ENCODE results near the gene NIP7.
"Not testable (repeated sequence)": the region's sequence is repeated elsewhere in the genome, so short reads cannot be mapped to it uniquely, and the experiment has no call there.

NIP7 gene

GRCh38 chr16:69339289-69340094 lies at the start of gene NIP7, which contains the start of gene COG8:
TSS of gene NIP7 (plus strand) at chr16:69339772. CDS start at chr16:69339830, 58 bp downstream.
TSS of gene COG8 (minus strand) at chr16:69339564. CDS start at chr16:69339552, 12 bp downstream.
- DNase-seq = peak; percentile 91

- not testable (repeated sequence) for DNase-seq
These were observed 47.9 kb upstream of the NIP7 start for GRCh38 chr16:69291657-69292056.

GRCh38 chr16:69293401-69293800 lies 46.2 kb upstream of the NIP7 start:
- DNase-seq = no peak

- DNase-seq = no peak
These were observed 45.5 kb upstream of the NIP7 start for GRCh38 chr16:69294051-69294450.

- DNase-seq = not testable (repeated sequence)
These were observed 42.8 kb upstream of the NIP7 start for GRCh38 chr16:69296771-69297170.

- DNase-seq = no peak
These were observed 41.3 kb upstream of the NIP7 start for GRCh38 chr16:69298261-69298660.

GRCh38 chr16:69301187-69301586 lies 38.4 kb upstream of the NIP7 start:
- DNase-seq = no peak

DNA sequence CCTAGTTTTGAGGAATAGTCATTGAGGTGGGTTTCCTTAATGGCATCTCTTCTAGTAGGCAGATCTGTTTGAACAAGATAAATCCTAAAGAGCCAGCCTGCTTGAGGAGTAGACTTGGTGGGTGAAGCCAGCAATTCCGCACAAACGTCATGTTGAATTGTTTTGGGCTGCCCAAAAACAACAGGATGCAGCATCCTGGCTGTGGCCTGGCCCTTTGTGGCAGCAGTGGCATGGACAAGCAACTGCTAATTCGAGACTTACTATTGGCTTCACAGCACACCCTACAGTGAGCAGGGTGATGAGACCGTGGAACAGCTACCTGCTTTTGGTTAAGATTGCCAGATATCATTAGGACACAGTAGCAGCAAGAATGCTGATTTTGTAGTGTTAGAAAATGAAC lies 37.7 kb upstream of the NIP7 start:
- DNase-seq = no peak

- no peak for DNase-seq
These were observed 37.3 kb upstream of the NIP7 start for GRCh38 chr16:69302301-69302700.

DNA sequence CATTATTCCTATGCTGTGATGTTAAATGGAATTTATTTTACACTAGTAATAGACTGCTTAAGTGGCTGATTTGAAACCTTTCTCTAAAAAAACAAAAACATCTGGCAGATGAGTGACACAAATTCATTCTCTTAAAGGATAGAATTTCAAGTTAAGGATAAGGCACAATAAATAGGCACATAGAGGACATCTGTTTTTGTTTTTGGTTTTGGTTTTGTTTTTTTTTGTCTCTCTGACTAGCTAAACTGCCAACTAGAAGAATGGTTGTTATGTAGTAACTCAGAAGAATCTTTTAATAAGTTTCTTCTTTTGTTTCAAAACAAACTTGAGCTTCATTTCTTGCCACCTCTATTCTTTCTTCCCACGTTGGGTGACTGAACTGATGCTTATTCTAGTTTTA lies 33.5 kb upstream of the NIP7 start:
- DNase-seq = no peak

GRCh38 chr16:69307091-69307490 lies 32.5 kb upstream of the NIP7 start:
- DNase-seq = no peak

DNA sequence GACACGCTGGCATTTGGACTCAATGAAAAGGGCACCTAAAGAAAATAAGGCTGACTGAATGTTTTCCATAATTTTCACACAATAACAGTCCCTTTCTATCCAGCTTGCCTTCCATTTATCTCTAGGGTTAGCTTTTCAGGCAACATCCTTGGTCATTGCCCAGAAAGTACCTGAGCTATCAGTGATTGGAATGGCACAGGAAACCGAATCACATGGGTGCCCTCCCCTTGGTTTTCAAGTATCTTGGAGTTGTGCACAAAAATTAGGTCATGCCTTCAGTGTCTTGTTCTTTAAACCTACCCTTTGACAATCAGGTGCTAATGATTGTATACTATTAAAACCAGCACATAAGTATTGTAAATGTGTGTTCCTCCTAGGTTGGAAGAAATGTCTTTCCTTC lies 31.7 kb upstream of the NIP7 start:
- no peak for DNase-seq

DNA sequence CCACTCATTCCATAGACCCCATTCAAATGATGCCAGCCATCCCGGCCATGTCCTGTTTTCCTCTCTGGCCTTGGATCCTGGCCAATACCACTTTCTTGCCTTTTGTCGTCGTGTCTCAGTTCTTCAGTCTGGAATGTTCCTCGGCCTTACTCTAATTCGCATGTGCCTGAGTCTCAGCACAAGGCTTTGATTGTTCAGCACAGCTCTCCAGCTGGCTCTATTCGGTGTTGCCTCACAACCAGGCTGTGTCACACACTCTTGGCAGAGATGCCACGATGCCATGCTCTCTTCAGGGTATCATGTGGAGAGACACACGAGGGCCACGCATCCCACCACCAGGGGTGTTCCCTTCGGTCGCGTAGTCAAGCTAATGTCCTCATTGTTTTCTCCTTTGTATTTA lies 30.3 kb upstream of the NIP7 start:
- DNase-seq = no peak

GRCh38 chr16:69310653-69311532 lies 28.7 kb upstream of the NIP7 start, which contains the start of gene VPS4A:
TSS of gene VPS4A (plus strand) at chr16:69311350. CDS start at chr16:69311512, 162 bp downstream.
- peak; percentile 98 for DNase-seq

- DNase-seq = peak; percentile 31
These were observed 27.8 kb upstream of the NIP7 start for GRCh38 chr16:69311533-69312387.

DNA sequence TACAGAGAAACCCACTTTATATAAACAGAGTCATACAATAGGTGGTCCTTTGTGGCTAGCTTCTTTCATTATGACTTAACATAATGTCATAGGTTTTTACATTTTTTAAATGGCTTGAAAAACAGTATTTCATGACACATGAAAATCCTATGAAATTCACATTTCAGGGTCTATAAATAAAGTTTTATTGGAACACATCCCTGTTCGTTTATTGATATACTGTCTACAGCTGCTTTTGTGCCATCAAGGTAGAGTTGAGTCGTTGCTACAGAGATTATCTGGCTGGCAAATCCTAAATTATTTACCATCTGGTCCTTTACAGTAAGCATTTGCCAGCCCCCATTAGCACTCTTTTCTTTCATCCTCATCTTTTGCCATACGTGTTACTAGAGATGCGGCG lies 26.1 kb upstream of the NIP7 start:
- no peak for DNase-seq

GRCh38 chr16:69314534-69314933 lies 25.0 kb upstream of the NIP7 start:
- no peak for DNase-seq

GRCh38 chr16:69315486-69316311 lies 23.9 kb upstream of the NIP7 start:
- DNase-seq = no peak

DNA sequence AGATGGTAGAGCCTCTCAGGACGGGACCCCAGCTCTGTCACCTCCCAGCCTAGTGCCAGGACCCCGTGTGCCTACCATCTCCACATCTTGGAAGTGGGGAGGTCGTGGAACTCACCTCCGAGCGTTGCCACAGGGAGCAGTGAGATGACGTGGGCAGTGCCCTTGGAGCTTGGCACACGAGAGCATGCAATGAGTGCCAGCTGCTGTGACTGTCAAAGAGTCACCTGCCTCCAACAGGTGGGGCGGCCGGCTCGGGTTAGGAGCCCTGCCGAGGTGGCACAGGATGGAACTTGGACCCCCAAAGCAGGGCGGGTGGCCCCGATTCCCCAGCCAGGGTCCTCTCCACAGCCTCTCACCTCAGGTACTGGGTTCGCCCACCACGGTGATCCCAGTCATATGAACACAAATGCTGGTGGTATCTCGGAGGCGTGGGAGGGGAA lies 23.0 kb upstream of the NIP7 start:
- no peak for DNase-seq

DNA sequence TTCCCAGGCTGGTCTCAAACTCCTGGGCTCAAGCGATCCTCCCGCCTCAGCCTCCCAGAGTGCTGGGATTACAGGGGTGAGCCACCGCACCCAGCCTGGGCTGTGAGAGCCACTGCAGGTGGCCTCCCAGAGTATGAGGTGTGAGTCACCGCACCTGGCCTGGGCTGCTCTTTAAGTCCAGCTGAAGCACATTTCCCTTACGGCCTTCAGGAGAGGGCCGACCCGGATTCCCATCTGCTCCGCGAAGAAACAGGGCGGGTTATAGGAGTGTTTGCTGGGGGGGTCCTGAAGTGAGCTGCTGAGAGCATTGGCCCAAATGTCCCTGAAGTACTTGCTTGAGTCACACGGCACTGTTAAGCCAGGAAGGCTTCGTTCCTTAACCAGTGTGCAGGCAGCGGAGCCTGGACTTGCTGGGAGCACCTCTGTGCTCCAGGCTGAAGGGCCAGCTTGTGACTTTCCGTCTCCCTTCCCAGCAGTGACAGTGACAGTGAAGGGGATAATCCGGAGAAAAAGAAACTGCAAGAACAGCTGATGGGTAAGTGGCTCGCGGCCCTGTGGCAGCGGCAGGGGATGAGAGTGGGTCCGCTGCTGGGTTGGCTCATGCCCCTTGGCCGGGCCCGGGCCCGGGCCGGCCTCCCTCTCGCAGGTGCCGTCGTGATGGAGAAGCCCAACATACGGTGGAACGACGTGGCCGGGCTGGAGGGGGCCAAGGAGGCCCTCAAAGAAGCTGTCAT lies 21.2 kb upstream of the NIP7 start:
- DNase-seq = no peak

DNA sequence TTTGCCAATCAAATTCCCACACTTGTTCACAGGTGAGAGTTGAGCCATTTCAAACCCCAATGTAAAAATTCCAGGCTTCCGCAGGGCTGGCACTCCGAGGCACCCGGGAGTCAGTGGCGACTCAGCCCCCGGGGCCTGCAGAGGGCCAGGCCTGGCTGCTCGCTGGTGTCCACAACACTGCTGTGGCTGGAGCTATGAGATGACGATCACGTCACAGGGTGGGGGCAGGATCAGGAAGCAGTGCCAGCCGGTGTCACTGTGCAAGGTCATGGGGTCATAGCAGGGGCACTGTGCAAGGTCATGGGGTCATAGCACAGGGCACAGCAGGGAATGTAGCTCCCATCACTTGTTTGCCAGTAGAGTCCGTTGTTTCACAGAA lies 20.7 kb upstream of the NIP7 start:
- no peak for DNase-seq

All from activated gamma-delta T cell treated with Interleukin-2 at 50 U/mL for 16 hours (primary cell).